ENCODE results near the gene ANKRD34B.
"Not testable (repeated sequence)": the region's sequence is repeated elsewhere in the genome, so short reads cannot be mapped to it uniquely, and the experiment has no call there.

Gene ANKRD34B

GRCh38 chr5:80569961-80570786 lies at the start of gene ANKRD34B:
TSS of gene ANKRD34B (minus strand) at chr5:80570280. CDS start at chr5:80560019, 10,261 bp downstream.
- DNase-seq (ENCODE audit: low read depth in 2 of 2), result no peak

GRCh38 chr5:80619086-80619485 lies 49.0 kb upstream of the ANKRD34B start:
- DNase-seq (ENCODE audit: low read depth in 2 of 2), result no peak

GRCh38 chr5:80618438-80618837 lies 48.4 kb upstream of the ANKRD34B start:
- no peak for DNase-seq (ENCODE audit: low read depth in 2 of 2)

- DNase-seq (ENCODE audit: low read depth in 2 of 2), result no peak
Measured at GRCh38 chr5:80615266-80615914, 45.3 kb upstream of the ANKRD34B start.

- DNase-seq (ENCODE audit: low read depth in 2 of 2), result no peak
Measured at GRCh38 chr5:80609692-80610091, 39.6 kb upstream of the ANKRD34B start.

GRCh38 chr5:80608731-80609130 lies 38.7 kb upstream of the ANKRD34B start:
- no peak for DNase-seq (ENCODE audit: low read depth in 2 of 2)

- DNase-seq (ENCODE audit: low read depth in 2 of 2), result no peak
Measured at GRCh38 chr5:80607832-80608231, 37.8 kb upstream of the ANKRD34B start.

- no peak for DNase-seq (ENCODE audit: low read depth in 2 of 2)
Measured at GRCh38 chr5:80607343-80607742, 37.3 kb upstream of the ANKRD34B start.

- no peak for DNase-seq (ENCODE audit: low read depth in 2 of 2)
Measured at GRCh38 chr5:80600943-80601693, 31.0 kb upstream of the ANKRD34B start.

GRCh38 chr5:80597500-80597899 lies 27.4 kb upstream of the ANKRD34B start:
- no peak for DNase-seq (ENCODE audit: low read depth in 2 of 2)

- DNase-seq (ENCODE audit: low read depth in 2 of 2), result no peak
Measured at GRCh38 chr5:80594810-80595209, 24.7 kb upstream of the ANKRD34B start.

- DNase-seq (ENCODE audit: low read depth in 2 of 2), result no peak
Measured at GRCh38 chr5:80592761-80593160, 22.7 kb upstream of the ANKRD34B start.

GRCh38 chr5:80592105-80592504 lies 22.0 kb upstream of the ANKRD34B start:
- DNase-seq (ENCODE audit: low read depth in 2 of 2), result no peak

GRCh38 chr5:80591352-80591751 lies 21.3 kb upstream of the ANKRD34B start:
- DNase-seq (ENCODE audit: low read depth in 2 of 2), result no peak

- DNase-seq (ENCODE audit: low read depth in 2 of 2), result no peak
Measured at GRCh38 chr5:80590766-80591165, 20.7 kb upstream of the ANKRD34B start.

GRCh38 chr5:80588858-80589540 lies 18.9 kb upstream of the ANKRD34B start:
- DNase-seq (ENCODE audit: low read depth in 2 of 2), result no peak

GRCh38 chr5:80584770-80585169 lies 14.7 kb upstream of the ANKRD34B start:
- DNase-seq (ENCODE audit: low read depth in 2 of 2), result no peak

GRCh38 chr5:80580291-80580690 lies 10.2 kb upstream of the ANKRD34B start:
- not testable (repeated sequence) for DNase-seq (ENCODE audit: low read depth in 2 of 2)

- DNase-seq (ENCODE audit: low read depth in 2 of 2), result no peak
Measured at GRCh38 chr5:80579050-80579449, 9.0 kb upstream of the ANKRD34B start.

- no peak for DNase-seq (ENCODE audit: low read depth in 2 of 2)
Measured at GRCh38 chr5:80577707-80578106, 7.6 kb upstream of the ANKRD34B start.

- no peak for DNase-seq (ENCODE audit: low read depth in 2 of 2)
Measured at GRCh38 chr5:80576383-80576782, 6.3 kb upstream of the ANKRD34B start.

GRCh38 chr5:80573062-80573461 lies 3.0 kb upstream of the ANKRD34B start:
- DNase-seq (ENCODE audit: low read depth in 2 of 2), result no peak

All from stimulated activated CD4-positive, alpha-beta T cell treated with anti-CD3 and anti-CD28 coated beads, Interleukin-1b, Interleukin-23, amount 100 ng/mL, for 4 hours (primary cell).